ENCODE results near the gene SYT2.
A peak's percentile ranks its signal among the peaks of the same experiment; 100 is the strongest.
"Not testable (repeated sequence)": the region's sequence is repeated elsewhere in the genome, so short reads cannot be mapped to it uniquely, and the experiment has no call there.

The SYT2 gene

GRCh38 chr1:202638701-202639305 is 71.5 kb downstream of the SYT2 start:
- not testable (repeated sequence) for DNase-seq

- no peak for DNase-seq
Observed at GRCh38 chr1:202638019-202638700, 72.1 kb downstream of the SYT2 start.

- not testable (repeated sequence) for DNase-seq
Observed at GRCh38 chr1:202637321-202638018, 72.8 kb downstream of the SYT2 start.

GRCh38 chr1:202636171-202636570 is 74.1 kb downstream of the SYT2 start:
- DNase-seq: not testable (repeated sequence)

- DNase-seq: no peak
Observed at GRCh38 chr1:202632241-202632640, 78.0 kb downstream of the SYT2 start.

- DNase-seq: no peak
Observed at GRCh38 chr1:202631076-202631923, 79.0 kb downstream of the SYT2 start.

- no peak for DNase-seq
Observed at GRCh38 chr1:202630541-202630940, 79.7 kb downstream of the SYT2 start.

GRCh38 chr1:202630096-202630495 is 80.2 kb downstream of the SYT2 start:
- DNase-seq: not testable (repeated sequence)

GRCh38 chr1:202629257-202629811 is 80.9 kb downstream of the SYT2 start:
- DNase-seq: not testable (repeated sequence)

GRCh38 chr1:202628646-202629215 is 81.5 kb downstream of the SYT2 start:
- DNase-seq: no peak

GRCh38 chr1:202627841-202628565 is 82.3 kb downstream of the SYT2 start:
- DNase-seq: no peak

GRCh38 chr1:202627036-202627435 is 83.2 kb downstream of the SYT2 start:
- DNase-seq: not testable (repeated sequence)

GRCh38 chr1:202625416-202626360 is 84.6 kb downstream of the SYT2 start:
- DNase-seq: peak; percentile 68

GRCh38 chr1:202624781-202625108 is 85.5 kb downstream of the SYT2 start:
- no peak for DNase-seq

- no peak for DNase-seq
Observed at GRCh38 chr1:202624088-202624780, 86.0 kb downstream of the SYT2 start.

- not testable (repeated sequence) for DNase-seq
Observed at GRCh38 chr1:202623476-202623875, 86.8 kb downstream of the SYT2 start.

GRCh38 chr1:202623075-202623474 is 87.2 kb downstream of the SYT2 start:
- DNase-seq: peak; percentile 64

- no peak for DNase-seq
Observed at GRCh38 chr1:202622388-202622787, 87.9 kb downstream of the SYT2 start.

GRCh38 chr1:202621446-202621845 is 88.8 kb downstream of the SYT2 start:
- no peak for DNase-seq

GRCh38 chr1:202620036-202620435 is 90.2 kb downstream of the SYT2 start:
- DNase-seq: not testable (repeated sequence)

Data from fibroblast of skin of right biceps (primary cell).